HG02678 (cell line): ENCODE measurements around the gene TAMALIN.

Source experiments
- ATAC-seq: cut with Tn5 transposase; IDR thresholded peaks from one replicate; pipeline ENCODE4 v1.9.1; 2021; ENCODE audit warnings: mild to moderate bottlenecking, moderate library complexity; ENCODE audit not compliant: unreplicated experiment

The TAMALIN gene

GRCh38 chr12:52011602-52012214 lies 5.0 kb downstream of the TAMALIN start:
- ATAC-seq, result no peak

- ATAC-seq, result no peak
Measured at GRCh38 chr12:52013626-52014310, 7.0 kb downstream of the TAMALIN start.

DNA sequence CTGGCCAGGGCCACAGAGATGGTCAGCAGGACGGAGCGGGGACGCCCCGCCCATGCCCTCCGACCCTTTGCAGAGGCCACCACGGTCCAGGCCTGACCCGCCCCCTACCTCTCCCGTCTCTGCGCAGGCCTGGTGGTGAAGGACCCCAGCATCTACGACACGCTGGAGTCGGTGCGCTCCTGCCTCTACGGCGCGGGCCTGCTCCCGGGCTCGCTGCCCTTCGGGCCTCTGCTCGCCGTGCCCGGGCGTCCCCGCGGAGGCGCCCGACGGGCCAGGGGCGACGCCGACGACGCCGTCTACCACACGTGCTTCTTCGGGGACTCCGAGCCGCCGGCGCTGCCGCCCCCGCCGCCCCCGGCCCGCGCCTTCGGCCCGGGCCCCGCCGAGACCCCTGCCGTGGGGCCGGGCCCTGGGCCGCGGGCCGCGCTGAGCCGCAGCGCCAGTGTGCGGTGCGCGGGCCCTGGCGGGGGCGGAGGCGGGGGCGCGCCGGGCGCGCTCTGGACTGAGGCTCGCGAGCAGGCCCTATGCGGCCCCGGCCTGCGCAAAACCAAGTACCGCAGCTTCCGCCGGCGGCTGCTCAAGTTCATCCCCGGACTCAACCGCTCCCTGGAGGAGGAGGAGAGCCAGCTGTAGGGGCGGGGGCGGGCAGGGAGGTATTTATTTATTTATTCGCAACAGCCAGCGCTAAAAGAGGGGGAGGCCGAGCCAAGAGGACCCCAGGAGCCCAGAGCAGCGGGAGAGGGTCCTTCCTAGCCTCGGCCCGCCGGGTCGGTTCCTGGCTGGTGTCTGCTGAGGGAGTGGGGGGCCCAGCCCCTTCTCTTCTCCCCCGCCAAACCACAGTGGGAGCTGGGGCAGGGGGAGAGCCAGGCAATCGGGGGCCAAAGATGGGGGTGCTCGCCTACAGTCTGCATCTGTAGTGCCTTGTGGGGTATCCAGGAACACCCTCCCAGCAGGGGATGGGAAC lies 8.1 kb downstream of the TAMALIN start:
- no peak for ATAC-seq

DNA sequence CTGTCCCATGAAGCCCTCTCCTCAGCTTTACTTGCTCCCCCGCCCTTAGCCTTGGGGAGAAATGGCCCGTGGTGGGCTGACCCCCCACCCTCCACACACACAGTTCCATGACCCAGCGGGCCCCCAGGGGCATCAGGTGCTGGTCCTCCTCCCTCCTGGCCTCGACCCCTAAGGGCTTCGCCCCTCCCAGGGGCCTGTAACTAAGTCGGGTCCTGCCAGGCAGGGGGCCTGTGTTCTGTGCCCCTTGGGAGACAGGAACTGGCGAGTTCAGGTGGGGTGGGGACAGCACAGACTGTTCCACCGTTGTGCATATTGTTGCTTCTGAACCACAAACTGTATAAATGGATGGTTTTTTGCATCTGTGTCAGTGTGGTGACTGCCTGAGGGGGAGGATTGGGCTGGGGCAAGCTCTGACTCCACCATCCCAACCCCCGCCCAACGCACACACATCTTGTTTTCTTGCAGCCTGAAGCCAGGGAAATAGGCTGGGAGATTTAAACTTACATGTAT lies 8.8 kb downstream of the TAMALIN start:
- ATAC-seq, result no peak

GRCh38 chr12:52018433-52019112 lies 11.8 kb downstream of the TAMALIN start:
- ATAC-seq, result no peak

- no peak for ATAC-seq
Measured at GRCh38 chr12:52019113-52019770, 12.5 kb downstream of the TAMALIN start.

GRCh38 chr12:52020539-52021336 lies 14.0 kb downstream of the TAMALIN start:
- ATAC-seq, result no peak

DNA sequence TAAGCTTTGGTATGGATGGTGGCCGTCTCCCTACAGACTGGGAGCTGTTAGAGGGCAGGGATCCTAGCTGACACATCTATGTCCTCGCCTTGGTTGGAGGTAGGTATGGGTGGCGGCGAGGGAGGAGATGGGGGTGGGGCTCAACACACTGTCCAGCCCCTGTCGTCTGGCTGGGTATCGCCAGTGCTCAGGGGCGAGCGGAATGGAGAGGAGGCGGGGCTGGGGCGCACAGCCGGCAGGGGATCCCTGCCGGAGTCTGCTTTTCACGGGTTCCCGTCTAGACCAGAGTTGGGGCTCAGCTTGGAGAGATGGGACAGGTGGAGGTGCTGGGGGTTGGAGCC lies 16.1 kb downstream of the TAMALIN start:
- ATAC-seq, result peak; percentile 6

DNA sequence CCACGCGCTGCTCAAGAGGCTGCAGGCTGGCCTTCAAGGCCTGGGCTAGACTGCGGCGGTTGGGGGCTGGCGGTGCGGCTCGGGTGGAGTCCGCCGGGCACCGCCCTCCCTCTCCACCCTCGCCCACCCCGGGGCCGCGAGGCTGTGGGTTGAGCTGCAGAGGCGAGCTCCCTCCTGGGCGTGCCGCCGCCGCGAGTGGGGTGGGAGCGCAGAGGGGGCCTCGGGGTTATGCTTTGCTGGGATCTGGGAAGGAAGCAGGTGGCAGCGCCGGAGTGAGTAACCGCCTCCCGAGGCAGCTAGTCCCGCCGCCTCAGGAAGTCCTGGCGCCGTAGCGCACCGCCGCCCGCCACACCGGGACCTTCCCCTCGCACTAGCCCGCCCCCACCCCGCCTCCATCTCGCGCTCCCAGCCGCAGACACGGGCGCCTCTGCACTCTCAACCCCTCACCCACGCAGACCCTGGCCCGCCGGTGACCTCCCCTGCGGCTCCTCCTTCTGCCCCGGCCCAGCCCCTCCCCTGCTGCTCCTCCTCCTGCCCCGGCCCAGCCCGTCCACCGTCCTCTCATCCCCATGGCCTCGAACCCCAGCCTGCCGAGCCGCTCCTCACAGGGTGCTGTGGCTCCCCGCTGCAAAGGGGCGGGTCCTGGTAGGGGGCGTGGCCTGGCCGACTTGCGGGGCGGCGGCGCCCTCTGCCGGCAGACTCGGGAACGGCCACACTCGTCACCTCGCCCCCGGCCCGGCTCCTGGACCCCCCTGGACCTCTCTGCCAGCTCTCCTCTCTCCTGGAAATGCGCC lies 16.6 kb downstream of the TAMALIN start:
- ATAC-seq, result peak; percentile 47

DNA sequence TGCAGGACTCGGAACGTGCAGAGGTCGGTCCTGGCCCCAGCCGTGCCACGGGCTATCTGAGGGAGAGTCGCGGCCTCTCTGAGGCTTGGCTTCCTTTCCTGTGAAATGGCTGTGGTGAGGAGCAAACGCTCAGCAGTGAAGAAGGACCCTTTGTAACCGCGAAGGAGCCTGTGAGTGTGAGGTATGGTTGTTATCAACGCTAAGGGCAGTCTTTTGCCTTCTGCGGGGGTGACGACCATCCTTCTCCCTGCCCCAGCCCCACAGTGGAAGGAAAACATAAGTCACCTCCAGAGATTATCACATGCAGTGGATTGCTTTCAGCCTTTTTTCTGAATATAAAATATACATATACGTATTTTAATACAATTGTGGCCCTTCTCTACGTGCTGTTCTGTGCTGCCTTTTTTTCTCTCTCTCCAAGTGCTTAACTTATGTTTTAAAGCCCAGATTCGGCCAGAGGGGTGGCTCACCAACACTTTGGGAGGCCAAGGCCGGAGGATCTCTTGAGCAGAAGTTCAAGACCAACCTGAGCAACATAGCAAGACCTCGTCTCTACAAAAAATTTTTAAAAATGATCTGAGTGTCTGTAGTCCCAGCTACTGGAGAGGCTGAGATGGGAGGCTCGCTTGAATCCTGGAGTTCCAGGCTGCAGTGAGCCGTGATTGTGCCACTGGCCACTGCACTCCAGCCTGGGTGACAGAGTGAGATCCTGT lies 17.4 kb downstream of the TAMALIN start:
- ATAC-seq, result no peak

GRCh38 chr12:52024845-52025230 lies 18.1 kb downstream of the TAMALIN start:
- no peak for ATAC-seq

DNA sequence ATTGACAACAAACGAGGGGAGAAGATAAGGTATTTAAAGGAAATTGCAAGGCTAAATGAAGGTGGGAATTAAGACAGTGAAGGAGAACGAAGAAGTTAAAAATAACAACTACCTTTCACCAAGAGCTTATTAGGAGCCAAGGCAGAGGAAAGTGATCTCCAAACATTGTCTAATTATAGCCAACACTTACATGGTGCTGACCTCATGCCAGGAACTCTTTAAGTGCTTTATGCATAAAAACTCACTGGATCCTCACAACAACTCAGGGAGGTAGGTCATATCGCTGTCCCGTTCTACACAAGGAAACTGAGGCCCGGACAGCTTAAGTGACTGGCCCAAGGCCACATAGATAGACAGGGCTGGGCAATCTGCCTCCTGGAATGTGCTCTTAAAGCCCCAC lies 19.5 kb downstream of the TAMALIN start:
- ATAC-seq, result no peak

- ATAC-seq, result no peak
Measured at GRCh38 chr12:52027085-52027843, 20.5 kb downstream of the TAMALIN start.

DNA sequence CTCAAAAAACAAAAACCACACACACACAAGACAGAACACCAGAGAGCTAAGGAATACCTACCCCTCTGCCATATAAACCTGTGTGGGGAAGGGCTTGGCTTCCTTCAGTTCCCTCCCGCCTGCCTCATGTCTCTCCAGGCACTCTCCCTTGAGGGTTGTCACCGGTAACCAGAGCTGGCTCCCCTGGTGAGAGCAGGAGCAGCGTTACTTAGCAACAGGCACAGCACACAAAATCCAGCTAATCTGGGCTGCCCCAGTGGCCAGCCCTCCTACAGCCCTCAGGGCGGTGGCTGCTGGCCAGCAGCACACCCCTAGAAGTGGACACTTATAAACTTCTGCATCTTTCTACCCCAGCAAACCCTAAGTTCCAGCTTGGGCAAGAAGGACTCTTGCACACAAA lies 22.9 kb downstream of the TAMALIN start:
- no peak for ATAC-seq

GRCh38 chr12:52032446-52032803 lies 25.7 kb downstream of the TAMALIN start:
- no peak for ATAC-seq

- peak; percentile 94 for ATAC-seq
Measured at GRCh38 chr12:52032804-52033445, 26.2 kb downstream of the TAMALIN start.
